Effector CD4-positive, alpha-beta T cell (primary cell): ENCODE data around the gene NHEJ1.

Experiments
- DNase-seq: peaks from one replicate; pipeline ENCODE4 v3.0.0-alpha.2; 2020

The NHEJ1 gene

GRCh38 chr2:219026946-219027345, 133.7 kb downstream of the NHEJ1 start:
- DNase-seq: no peak

- DNase-seq: no peak
Observed at GRCh38 chr2:219025637-219026585, 134.7 kb downstream of the NHEJ1 start.
